OCI-LY1 (cell line): Measurements from ENCODE around the gene CDX2.

Experiments
- H2AFZ ChIP-seq: fragments of 200-600 bp; sonication (generic), shearing (Covaris generic); 2 replicates; pipeline ENCODE4 v1.6.0; 2014; ENCODE audit warnings: antibody characterized with exemption, mild to moderate bottlenecking, low read length
- H3F3A ChIP-seq: fragments of 200-600 bp; sonication (generic), shearing (Covaris generic); 2 replicates; pipeline ENCODE4 v1.6.0; 2014; ENCODE audit warnings: mild to moderate bottlenecking, antibody characterized with exemption, low read length, moderate library complexity; ENCODE audit not compliant: insufficient read depth
- H3K27ac ChIP-seq: fragments of 200-600 bp; sonication (generic); 2 replicates; pipeline ENCODE4 v1.5.1; 2014; ENCODE audit warnings: low read length, mixed run types, mild to moderate bottlenecking, low read depth; ENCODE audit not compliant: poor library complexity, severe bottlenecking
- H3K27me3 ChIP-seq: fragments of 200-600 bp; sonication (generic); 2 replicates; pipeline ENCODE4 v1.6.0; 2014; ENCODE audit warnings: antibody characterized with exemption, mild to moderate bottlenecking, low read length, moderate library complexity; ENCODE audit not compliant: insufficient read depth
- H3K36me3 ChIP-seq: fragments of 200-600 bp; sonication (generic); 2 replicates; pipeline ENCODE4 v1.6.1; 2014; ENCODE audit warnings: mild to moderate bottlenecking, antibody characterized with exemption, low read length, moderate library complexity, mixed read lengths; ENCODE audit not compliant: insufficient read depth
- H3K4me1 ChIP-seq: fragments of 200-600 bp; sonication (generic); 2 replicates; pipeline ENCODE4 v1.5.1; 2014; ENCODE audit warnings: mild to moderate bottlenecking, low read length, moderate library complexity; ENCODE audit not compliant: insufficient read depth, severe bottlenecking
- H3K4me2 ChIP-seq: fragments of 200-600 bp; sonication (generic), shearing (Covaris generic); 2 replicates; pipeline ENCODE4 v1.6.1; 2014; ENCODE audit warnings: low read length
- H3K4me3 ChIP-seq: fragments of 200-600 bp; sonication (generic); 2 replicates; pipeline ENCODE4 v1.5.1; 2014; ENCODE audit warnings: low read length, low read depth, mild to moderate bottlenecking, mixed read lengths; ENCODE audit not compliant: poor library complexity, severe bottlenecking
- H3K79me2 ChIP-seq: fragments of 200-600 bp; shearing (Covaris generic); 2 replicates; pipeline ENCODE4 v1.6.1; 2016; ENCODE audit warnings: mixed run types, low read length, mixed read lengths; ENCODE audit not compliant: insufficient read depth
- H3K9ac ChIP-seq: fragments of 200-600 bp; sonication (generic), shearing (Covaris generic); 2 replicates; pipeline ENCODE4 v1.6.1; 2014; ENCODE audit warnings: mild to moderate bottlenecking, low read length, mixed read lengths
- H3K9me2 ChIP-seq: fragments of 200-600 bp; sonication (generic), shearing (Covaris generic); 2 replicates; pipeline ENCODE4 v1.6.1; 2014; ENCODE audit warnings: low read depth, mild to moderate bottlenecking, low read length, mixed read lengths
- H3K9me3 ChIP-seq: fragments of 200-600 bp; shearing (Covaris generic); 2 replicates; pipeline ENCODE4 v1.6.1; 2014; ENCODE audit warnings: low read length, mixed read lengths
- H4K20me1 ChIP-seq: fragments of 200-600 bp; sonication (generic), shearing (Covaris generic); 2 replicates; pipeline ENCODE4 v1.6.0; 2016; ENCODE audit warnings: mild to moderate bottlenecking, low read length; ENCODE audit not compliant: insufficient read depth
- CTCF ChIP-seq: fragments of 200-600 bp; sonication (generic), shearing (Covaris generic); IDR thresholded peaks from 2 replicates; pipeline ENCODE4 v1.5.1; 2017; ENCODE audit warnings: mild to moderate bottlenecking, antibody characterized with exemption, low read length, moderate library complexity, mixed read lengths
- EZH2 ChIP-seq: fragments of 200-600 bp; sonication (generic), shearing (Covaris generic); IDR thresholded peaks from 2 replicates; pipeline ENCODE4 v1.8.0; 2017; ENCODE audit warnings: borderline replicate concordance, mixed run types, mild to moderate bottlenecking, antibody characterized with exemption, low read length, moderate library complexity, mixed read lengths

Gene CDX2

GRCh38 chr13:27956576-27957300 lies 12.4 kb downstream of the CDX2 start:
- Histone ChIP-seq H3K4me1 (peaks cover 7% of the 10 kb centered on the region), H3K4me3 (no peak overlapping the region), H3F3A (no peaks in the 10 kb centered on the region), H3K36me3 (no peaks in the 10 kb centered on the region), H4K20me1 (no peaks in the 10 kb centered on the region), H3K27ac (no peak overlapping the region), H3K9ac (no peak overlapping the region), H3K9me3 (no peaks in the 10 kb centered on the region), H2AFZ (no peak overlapping the region), H3K4me2 (no peak overlapping the region), H3K9me2 (no peaks in the 10 kb centered on the region), H3K27me3 (no peaks in the 10 kb centered on the region), H3K79me2 (no peaks in the 10 kb centered on the region)
- no peak for TF ChIP-seq CTCF
- TF ChIP-seq EZH2 = no peak

- H3K36me3 ChIP-seq = no peaks in the 10 kb centered on the region
- H4K20me1 ChIP-seq = no peaks in the 10 kb centered on the region
- TF ChIP-seq EZH2 (no peak), CTCF (no peak)
- no peaks in the 10 kb centered on the region for H3K79me2 ChIP-seq
- no peak overlapping the region for H2AFZ ChIP-seq
- H3K4me3 ChIP-seq = no peak overlapping the region
- no peaks in the 10 kb centered on the region for H3K9me3 ChIP-seq
- no peak overlapping the region for H3K27ac ChIP-seq
- no peak overlapping the region for H3K9ac ChIP-seq
- H3K27me3 ChIP-seq = no peaks in the 10 kb centered on the region
- H3K9me2 ChIP-seq = no peaks in the 10 kb centered on the region
- H3F3A ChIP-seq = no peaks in the 10 kb centered on the region
- H3K4me1 ChIP-seq = peaks cover 7% of the 10 kb centered on the region
- no peak overlapping the region for H3K4me2 ChIP-seq
Measured at GRCh38 chr13:27955014-27955591, 14.0 kb downstream of the CDX2 start.

DNA sequence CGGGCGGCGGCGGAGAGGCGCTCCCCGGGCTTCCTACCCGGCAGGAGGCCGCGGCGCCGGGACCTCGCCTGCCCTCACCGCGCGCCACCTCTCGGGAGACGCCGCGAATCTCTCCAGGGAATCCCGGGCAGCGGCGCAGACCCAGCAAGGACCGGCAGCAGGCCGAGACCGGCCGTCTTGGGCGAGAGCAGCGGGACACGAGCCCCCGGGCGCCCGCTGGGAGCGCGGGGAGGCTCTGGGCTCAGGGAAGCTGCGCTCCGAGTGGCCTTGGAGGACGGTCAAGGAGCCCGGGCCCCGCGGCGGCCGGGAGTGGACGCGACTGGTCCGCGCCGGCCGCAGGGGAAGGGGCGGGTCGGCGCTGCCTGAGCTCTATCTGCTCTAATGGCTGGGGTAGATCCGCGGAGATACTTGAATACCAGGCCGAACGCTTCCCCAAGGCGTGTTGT lies 14.7 kb downstream of the CDX2 start:
- H3K27me3 ChIP-seq = no peaks in the 10 kb centered on the region
- no peaks in the 10 kb centered on the region for H3K9me2 ChIP-seq
- H3K4me3 ChIP-seq = no peak overlapping the region
- peaks cover 7% of the 10 kb centered on the region for H3K4me1 ChIP-seq
- H3K27ac ChIP-seq = no peak overlapping the region
- H3K9ac ChIP-seq = no peak overlapping the region
- no peak overlapping the region for H3K4me2 ChIP-seq
- no peak for TF ChIP-seq CTCF
- TF ChIP-seq EZH2 = no peak
- no peaks in the 10 kb centered on the region for H3K9me3 ChIP-seq
- no peak overlapping the region for H2AFZ ChIP-seq
- H3F3A ChIP-seq = no peaks in the 10 kb centered on the region
- H3K36me3 ChIP-seq = no peaks in the 10 kb centered on the region
- H4K20me1 ChIP-seq = no peaks in the 10 kb centered on the region
- no peaks in the 10 kb centered on the region for H3K79me2 ChIP-seq
